GM10266 (cell line): ENCODE results near the gene MAGI2.

Experiments
- DNase-seq: peaks from one replicate; pipeline ENCODE4 v3.0.0; 2012; ENCODE audit errors: extremely low spot score
- TF ChIP-seq, protein P1 (sequence below): IDR thresholded peaks from 2 replicates; pipeline ENCODE4 v1.5.1; 2012; ENCODE audit warnings: mild to moderate bottlenecking, low read depth; ENCODE audit not compliant: control insufficient read depth, insufficient read depth; ENCODE audit errors: missing control alignments

The MAGI2 gene

DNA sequence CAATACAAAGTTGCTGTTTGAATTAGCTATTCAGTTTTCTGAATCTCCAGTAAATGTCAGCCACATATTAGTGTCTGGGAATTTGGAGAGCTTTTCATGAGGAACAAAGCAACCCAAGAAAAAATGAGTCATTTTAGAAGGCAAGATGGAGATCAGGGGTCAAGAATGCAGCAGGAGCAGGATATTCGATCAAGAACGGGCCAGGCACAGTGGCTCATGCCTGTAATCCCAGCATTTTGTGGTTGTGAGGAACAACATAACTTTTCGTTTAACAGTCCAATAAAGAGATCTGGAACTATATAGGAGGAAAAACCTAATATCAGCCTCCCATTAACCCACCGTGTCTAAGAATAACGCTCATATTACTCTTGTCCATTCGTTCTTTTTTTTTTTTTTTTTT is 600.5 kb downstream of the MAGI2 start:
- DNase-seq: no peak
- TF ChIP-seq, protein P1, sequence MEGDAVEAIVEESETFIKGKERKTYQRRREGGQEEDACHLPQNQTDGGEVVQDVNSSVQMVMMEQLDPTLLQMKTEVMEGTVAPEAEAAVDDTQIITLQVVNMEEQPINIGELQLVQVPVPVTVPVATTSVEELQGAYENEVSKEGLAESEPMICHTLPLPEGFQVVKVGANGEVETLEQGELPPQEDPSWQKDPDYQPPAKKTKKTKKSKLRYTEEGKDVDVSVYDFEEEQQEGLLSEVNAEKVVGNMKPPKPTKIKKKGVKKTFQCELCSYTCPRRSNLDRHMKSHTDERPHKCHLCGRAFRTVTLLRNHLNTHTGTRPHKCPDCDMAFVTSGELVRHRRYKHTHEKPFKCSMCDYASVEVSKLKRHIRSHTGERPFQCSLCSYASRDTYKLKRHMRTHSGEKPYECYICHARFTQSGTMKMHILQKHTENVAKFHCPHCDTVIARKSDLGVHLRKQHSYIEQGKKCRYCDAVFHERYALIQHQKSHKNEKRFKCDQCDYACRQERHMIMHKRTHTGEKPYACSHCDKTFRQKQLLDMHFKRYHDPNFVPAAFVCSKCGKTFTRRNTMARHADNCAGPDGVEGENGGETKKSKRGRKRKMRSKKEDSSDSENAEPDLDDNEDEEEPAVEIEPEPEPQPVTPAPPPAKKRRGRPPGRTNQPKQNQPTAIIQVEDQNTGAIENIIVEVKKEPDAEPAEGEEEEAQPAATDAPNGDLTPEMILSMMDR: no peak

DNA sequence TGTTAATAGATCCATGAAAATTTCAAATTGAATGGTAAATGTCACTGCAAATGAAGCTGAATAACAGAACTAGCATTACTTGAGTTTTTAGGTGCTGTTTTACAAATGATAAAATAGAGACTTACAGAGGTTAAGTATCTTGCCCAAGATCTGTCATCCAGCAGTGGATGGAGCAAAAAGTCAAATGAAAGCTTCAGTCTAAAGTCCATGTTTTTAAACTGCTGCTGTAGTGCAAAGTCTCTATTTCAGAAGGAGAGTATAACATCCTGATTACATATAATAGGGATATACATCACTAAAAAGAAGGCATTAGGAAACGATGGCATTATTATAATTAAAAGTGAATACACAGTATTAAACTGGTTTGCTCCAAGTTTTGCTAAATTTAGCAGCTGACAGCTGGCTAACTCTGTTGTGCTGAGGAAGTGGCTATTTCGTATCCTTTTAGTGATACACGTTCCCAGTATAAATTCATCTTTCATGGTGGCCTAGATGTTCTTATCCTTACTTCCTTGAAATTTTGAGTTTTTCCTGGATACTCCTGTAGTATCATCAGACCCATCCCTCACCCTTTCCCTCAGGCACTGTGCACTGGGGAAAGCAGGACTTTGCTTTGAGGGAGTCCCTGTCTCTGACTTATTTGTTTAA is 603.2 kb downstream of the MAGI2 start:
- DNase-seq: no peak

DNA sequence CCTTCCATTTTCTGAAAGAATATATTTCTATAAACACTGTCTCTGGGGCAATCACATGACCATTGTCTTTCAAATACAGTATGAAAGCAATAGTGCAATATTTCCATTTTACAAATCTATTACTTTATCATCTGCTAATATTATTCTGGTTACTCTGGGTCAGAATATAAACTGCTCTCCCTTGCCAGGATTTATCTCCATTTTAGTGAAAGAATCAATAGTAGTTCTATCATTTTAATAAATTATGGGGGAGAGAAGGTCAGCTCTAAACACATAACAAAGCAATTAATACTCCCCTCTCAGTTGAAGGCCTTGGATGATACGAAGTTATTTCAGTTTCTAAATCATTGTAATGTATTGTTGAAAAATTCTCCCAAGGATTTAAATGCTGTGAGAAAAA is 608.3 kb downstream of the MAGI2 start:
- TF ChIP-seq, protein P1: no peak
- DNase-seq: no peak

More for the DNA sequence above, 603.2 kb downstream of the MAGI2 start:
- TF ChIP-seq, protein P1: no peak

DNA sequence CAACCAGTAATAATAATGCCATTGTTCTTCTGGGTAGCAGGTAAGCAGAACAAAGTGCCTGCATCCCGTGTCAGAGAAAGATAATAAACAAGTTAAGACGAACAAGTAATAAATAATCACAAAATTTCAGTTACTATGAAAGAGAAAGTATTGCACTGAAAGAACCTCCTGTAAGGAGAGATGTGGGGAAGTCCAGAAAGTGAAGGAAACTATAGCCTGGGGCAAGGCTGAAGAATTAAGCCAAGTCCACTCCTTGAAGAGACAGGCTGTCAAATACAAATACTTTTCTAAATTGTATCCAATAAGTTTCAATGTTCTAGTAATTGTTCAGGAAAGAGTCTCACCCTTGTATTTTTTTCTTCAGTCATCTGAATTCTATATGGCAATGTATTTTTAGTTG is 611.4 kb downstream of the MAGI2 start:
- DNase-seq: no peak
- TF ChIP-seq, protein P1: no peak

DNA sequence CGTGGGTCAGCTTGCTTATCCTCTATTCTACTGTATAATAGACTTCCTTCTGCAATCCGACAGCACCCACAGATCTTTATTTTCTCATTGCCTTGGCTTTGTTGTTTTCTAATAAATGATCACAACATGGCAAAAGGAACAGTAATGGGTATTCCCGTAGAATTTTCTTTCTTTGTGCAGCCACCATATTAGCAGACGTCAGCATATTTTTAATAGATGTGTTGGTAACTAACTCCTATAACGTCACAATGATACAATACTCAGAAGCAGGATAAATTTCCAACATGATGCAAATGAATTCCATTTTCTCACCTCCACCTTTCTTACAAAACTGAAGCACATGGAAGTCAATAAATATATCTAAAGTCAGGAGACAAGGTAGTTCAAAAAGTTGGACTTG is 617.6 kb downstream of the MAGI2 start:
- TF ChIP-seq, protein P1: no peak
- DNase-seq: no peak

DNA sequence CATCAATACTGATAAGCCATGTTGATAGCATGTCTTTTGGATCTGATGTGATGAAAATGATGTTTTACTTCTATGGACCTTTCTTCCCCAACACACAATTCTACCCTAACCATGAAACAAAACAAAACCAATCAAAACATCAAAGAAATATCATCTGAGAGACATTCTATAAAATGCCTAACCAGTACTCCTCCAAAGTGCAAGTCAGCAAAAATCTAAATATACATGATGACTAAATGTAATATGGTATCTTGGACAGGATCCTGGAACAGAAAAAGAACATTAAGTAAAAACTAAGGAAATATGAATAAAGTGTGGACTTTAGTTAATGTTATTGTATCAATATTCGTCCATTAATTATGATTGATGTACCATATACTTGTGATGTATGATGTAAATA is 625.1 kb downstream of the MAGI2 start:
- TF ChIP-seq, protein P1: no peak
- no peak for DNase-seq

DNA sequence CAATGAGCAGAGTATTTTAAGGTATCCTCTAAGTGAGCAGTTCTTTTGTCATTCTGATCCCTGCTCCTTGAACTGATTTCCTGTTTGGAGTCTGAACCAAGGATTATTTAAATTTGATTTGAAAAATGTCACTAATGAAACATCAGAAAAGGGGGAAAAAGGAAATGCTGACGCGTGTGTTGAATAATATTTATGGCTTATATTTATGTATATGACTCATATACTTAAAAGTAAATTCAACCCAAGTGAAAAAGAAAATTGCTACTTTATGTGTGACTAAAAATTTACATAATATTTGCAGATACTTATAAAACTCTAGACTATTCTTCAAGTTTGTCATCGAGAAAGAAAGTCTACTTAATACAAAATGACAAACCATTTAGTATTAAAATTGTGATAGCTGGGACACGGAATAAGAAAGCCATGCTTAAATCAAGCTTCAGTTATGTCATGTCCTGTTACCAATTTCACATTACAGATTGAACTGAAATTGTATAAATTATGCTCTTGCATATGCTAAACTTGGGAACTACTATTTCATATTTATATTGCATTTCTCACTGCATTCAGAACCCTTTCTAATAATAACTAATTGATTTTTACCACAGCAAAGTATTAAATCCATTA is 649.9 kb downstream of the MAGI2 start:
- TF ChIP-seq, protein P1: no peak
- no peak for DNase-seq
